ENCODE results near the gene NELL1.

DNA sequence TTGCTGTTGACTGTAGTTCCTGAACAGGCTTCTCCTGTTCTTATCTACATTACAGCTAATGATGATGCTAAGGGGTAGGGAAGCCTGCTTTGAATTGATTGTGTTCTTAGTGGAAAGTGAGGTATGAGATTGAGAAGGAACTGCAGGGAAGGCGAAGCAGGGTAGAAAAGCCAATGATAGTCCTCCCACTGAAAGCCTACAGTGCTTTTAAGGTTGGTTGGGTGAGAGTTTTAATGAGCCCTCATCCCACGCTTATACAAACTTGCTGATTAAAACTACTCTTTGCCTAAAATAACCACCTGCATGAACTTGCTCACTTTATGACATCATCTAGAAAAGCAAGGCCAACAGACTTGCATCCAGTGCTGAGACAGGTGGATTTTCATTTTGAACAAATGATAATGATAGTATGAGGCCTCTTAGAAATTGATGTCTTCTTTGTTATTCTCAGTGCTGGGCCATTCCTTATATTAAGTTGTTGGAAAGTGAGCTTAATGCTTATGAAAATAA lies 891.1 kb downstream of the NELL1 start:
- TF ChIP-seq, protein P1, sequence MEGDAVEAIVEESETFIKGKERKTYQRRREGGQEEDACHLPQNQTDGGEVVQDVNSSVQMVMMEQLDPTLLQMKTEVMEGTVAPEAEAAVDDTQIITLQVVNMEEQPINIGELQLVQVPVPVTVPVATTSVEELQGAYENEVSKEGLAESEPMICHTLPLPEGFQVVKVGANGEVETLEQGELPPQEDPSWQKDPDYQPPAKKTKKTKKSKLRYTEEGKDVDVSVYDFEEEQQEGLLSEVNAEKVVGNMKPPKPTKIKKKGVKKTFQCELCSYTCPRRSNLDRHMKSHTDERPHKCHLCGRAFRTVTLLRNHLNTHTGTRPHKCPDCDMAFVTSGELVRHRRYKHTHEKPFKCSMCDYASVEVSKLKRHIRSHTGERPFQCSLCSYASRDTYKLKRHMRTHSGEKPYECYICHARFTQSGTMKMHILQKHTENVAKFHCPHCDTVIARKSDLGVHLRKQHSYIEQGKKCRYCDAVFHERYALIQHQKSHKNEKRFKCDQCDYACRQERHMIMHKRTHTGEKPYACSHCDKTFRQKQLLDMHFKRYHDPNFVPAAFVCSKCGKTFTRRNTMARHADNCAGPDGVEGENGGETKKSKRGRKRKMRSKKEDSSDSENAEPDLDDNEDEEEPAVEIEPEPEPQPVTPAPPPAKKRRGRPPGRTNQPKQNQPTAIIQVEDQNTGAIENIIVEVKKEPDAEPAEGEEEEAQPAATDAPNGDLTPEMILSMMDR (IDR thresholded peaks at IDR 0.05): no peak
- no peak for TF ChIP-seq POLR2A (IDR thresholded peaks at IDR 0.05)

Measured in body of pancreas (tissue), 4 donors.